ENCODE measurements around the gene CYS1.

DNA sequence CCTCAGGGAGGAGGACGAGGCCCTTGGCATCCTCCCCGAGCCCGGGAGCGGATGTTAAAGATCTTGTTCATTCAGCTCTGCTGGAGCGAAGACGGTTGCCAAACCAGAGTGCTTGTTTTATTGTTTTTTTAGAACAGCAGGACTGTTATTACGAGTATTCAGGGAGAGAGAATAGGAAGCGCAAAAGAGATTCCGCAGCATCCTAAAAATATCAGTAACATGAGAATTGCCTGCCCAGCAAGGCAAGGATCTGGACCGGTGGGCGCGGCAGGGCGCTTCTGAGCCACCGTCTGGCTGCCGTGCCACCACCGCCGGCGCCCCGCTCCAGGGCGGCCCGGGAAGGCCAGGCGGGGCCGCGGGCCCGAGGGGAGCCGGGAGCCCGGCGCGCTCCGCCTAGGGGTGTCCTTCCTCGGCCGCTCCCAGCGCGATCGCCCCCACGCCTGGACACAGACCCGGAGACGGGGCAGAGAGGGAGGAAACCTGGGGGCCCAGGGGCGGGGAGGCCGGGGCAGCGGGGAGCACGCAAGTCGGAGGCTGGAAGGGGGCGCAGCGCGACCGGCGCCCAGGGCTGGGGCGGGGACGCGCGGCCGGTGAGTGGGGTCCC, 843 bp downstream of the CYS1 start:
- TF ChIP-seq, protein P1, sequence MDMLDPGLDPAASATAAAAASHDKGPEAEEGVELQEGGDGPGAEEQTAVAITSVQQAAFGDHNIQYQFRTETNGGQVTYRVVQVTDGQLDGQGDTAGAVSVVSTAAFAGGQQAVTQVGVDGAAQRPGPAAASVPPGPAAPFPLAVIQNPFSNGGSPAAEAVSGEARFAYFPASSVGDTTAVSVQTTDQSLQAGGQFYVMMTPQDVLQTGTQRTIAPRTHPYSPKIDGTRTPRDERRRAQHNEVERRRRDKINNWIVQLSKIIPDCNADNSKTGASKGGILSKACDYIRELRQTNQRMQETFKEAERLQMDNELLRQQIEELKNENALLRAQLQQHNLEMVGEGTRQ (IDR thresholded peaks at IDR 0.05; ENCODE audit: low read length) = no peak
- TF ChIP-seq, protein P2, sequence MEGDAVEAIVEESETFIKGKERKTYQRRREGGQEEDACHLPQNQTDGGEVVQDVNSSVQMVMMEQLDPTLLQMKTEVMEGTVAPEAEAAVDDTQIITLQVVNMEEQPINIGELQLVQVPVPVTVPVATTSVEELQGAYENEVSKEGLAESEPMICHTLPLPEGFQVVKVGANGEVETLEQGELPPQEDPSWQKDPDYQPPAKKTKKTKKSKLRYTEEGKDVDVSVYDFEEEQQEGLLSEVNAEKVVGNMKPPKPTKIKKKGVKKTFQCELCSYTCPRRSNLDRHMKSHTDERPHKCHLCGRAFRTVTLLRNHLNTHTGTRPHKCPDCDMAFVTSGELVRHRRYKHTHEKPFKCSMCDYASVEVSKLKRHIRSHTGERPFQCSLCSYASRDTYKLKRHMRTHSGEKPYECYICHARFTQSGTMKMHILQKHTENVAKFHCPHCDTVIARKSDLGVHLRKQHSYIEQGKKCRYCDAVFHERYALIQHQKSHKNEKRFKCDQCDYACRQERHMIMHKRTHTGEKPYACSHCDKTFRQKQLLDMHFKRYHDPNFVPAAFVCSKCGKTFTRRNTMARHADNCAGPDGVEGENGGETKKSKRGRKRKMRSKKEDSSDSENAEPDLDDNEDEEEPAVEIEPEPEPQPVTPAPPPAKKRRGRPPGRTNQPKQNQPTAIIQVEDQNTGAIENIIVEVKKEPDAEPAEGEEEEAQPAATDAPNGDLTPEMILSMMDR (IDR thresholded peaks at IDR 0.05; ENCODE audit: control extremely low read depth in 1 of 3, insufficient read depth in 1 of 3, low read depth in 1 of 3, low read length in 3 of 3) = no peak
- TF ChIP-seq CHD2 (IDR thresholded peaks at IDR 0.05; ENCODE audit: low read length) = no peak
- no peak for TF ChIP-seq MAFK (IDR thresholded peaks at IDR 0.05; ENCODE audit: low read depth, low read length)
- TF ChIP-seq SRF (IDR thresholded peaks at IDR 0.05; ENCODE audit: low read depth, low read length) = no peak

All from H1 (cell line).